ENCODE measurements around the gene ZFAND2B.

- TF ChIP-seq CTCF (IDR thresholded peaks at IDR 0.05) (no peak), EP300 (IDR thresholded peaks at IDR 0.05) (no peak), POLR2AphosphoS5 (IDR thresholded peaks at IDR 0.05) (no peak)
Observed at GRCh38 chr2:219244789-219245147, 38.2 kb downstream of the ZFAND2B start.

Measured in gastroesophageal sphincter (tissue), 3 donors.